GM19193 (cell line): ENCODE measurements around the gene RAB3C.

Source experiments
- POLR2A ChIP-seq: IDR thresholded peaks from 4 replicates; pipeline ENCODE4 v1.6.1; 2011; ENCODE audit not compliant: insufficient read depth, insufficient read length; ENCODE audit errors: extremely low read depth

Gene RAB3C, protein sequence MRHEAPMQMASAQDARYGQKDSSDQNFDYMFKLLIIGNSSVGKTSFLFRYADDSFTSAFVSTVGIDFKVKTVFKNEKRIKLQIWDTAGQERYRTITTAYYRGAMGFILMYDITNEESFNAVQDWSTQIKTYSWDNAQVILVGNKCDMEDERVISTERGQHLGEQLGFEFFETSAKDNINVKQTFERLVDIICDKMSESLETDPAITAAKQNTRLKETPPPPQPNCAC

GRCh38 chr5:58582803-58583491 is at the start of gene RAB3C:
TSS of gene RAB3C (plus strand) at chr5:58583075. CDS start at chr5:58583209, 134 bp downstream.
- no peak for TF ChIP-seq POLR2A

- TF ChIP-seq POLR2A = no peak
These were observed 40.2 kb upstream of the RAB3C start for GRCh38 chr5:58542709-58543108.

DNA sequence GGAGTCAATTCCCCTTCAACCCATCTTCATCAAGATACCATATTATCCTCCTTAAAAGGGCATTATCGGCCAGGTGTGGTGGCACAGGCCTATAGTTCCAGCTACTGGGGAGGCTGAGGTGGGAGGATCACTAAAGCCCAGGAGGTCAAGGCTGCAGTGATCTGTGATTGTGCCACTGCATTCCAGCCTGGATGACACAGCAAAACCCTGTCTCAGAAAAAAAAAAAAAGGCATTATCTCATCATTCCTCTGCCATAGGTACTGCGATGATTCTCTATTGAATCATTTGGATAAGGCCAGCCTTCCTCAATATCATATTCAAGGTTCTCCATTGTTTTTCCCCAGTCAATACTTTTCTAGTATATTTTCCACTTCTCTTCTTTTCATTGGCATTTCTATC is 39.2 kb upstream of the RAB3C start:
- TF ChIP-seq POLR2A = no peak

DNA sequence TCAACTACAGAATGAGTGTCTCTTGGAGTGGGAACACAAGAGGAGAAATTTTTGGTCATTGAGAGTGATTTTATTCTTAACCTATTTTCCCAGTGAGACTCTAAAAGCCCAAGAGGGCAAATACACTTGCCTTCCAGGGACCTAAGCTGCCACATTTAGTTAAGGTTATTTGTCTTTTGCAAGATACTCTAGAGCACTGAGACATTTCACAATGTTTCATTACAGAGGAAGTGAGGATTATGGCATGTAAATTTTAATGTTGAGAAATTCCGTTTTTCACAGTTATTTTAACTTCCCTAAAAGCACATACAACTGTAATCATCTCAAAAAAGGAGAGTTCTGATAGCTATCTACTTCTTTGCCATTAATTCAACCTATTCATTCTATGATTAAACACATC is 38.7 kb upstream of the RAB3C start:
- no peak for TF ChIP-seq POLR2A

- TF ChIP-seq POLR2A = no peak
These were observed 37.9 kb upstream of the RAB3C start for GRCh38 chr5:58544926-58545325.

GRCh38 chr5:58545912-58546311 is 37.0 kb upstream of the RAB3C start:
- TF ChIP-seq POLR2A = no peak

- TF ChIP-seq POLR2A = no peak
These were observed 34.8 kb upstream of the RAB3C start for GRCh38 chr5:58548068-58548467.

DNA sequence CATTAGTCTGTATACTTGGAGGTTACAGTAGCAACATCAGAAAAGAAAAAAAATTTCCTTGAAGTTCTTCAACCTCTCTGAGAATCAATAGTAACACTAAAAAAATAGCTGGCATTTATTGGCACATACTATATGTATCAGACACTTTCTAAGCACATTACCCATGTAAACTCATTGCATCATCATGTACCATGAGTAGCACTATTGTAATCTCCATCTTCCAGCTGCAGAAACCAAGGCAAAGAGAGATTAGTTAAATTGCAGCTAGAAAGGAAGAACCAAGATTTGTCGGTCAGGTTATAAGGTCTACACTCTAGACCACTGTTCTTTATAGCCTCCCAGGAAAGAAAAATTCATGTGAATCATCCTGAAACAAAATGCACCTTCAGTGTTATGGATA is 31.4 kb upstream of the RAB3C start:
- no peak for TF ChIP-seq POLR2A

DNA sequence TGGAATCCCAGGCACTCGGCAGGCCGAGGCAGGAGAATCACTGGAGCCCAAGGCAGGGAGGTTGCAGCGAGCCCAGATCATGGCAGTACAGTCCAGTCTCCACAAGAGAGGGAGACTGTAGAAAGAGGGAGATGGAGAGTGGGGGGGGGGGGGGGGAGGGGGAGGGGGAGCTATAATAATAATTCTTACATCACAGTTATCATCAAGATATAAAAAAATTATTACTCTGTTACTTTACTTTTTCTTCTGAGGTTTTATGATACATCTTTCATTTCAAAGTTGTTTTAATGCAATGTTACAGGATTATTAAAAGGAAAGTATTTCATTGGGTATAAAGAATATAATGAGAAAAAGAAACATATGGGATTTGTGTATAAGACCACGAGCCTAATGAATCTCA is 17.8 kb upstream of the RAB3C start:
- no peak for TF ChIP-seq POLR2A

DNA sequence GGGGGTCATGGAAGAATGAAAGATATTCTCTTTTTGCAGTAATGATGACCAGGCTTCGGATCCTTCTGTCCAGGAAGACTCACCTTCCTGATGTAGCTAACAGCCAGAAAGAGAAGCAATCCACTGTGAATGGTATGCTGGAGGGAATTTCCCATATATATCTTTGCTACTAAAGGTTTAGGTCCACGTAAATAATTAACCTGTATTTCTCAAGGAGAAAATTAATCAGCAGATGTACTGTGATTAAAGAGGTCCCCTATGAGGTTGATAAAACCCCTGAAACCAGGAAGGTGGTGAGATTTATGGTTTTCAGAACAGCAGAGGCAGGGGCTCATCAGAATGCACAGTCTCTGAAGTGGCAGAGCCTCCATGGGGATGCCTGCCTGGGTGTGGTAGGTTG is 11.4 kb upstream of the RAB3C start:
- no peak for TF ChIP-seq POLR2A

GRCh38 chr5:58579781-58580180 is 3.1 kb upstream of the RAB3C start:
- TF ChIP-seq POLR2A = no peak

DNA sequence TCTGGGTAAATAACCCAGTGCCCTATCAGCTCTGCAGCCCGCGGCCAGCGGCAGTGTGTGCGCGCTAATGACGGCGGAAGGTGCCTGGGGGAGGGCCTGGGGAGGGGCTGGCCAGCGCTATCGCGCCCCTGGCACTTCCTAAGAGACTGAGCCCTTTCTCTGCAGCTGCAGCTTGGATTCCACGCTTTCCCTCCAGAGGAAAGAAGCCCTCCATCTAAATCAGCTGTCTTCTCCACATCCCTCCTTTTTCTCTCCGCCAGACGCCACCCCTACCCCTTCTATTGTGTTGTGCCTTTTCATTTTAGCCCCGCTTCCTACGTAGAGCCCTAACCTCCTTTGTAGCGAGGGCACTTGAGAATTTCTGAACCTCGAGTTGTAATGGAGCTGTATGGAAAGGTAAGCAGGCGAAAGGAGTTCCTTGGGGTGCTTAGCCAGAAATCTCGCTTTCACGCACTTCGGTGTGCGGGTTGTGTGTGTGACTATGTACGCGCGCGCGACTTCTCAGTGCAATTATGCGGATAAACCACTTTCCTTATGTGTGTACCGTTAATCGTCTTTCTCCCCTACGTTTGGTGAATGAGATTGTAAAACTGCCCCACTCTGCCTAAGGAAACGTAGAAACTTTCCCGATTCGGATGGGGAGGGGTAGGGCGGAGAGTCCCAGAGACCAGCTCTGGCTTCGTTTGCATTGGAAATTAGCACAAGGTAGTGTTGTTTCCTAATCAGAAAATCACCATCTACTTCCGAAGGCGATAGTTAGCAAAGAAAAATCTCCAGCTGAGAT is 664 bp upstream of the RAB3C start:
- no peak for TF ChIP-seq POLR2A

GRCh38 chr5:58595952-58596351 is 13.1 kb downstream of the RAB3C start:
- TF ChIP-seq POLR2A = no peak

GRCh38 chr5:58598440-58598839 is 15.6 kb downstream of the RAB3C start:
- no peak for TF ChIP-seq POLR2A

DNA sequence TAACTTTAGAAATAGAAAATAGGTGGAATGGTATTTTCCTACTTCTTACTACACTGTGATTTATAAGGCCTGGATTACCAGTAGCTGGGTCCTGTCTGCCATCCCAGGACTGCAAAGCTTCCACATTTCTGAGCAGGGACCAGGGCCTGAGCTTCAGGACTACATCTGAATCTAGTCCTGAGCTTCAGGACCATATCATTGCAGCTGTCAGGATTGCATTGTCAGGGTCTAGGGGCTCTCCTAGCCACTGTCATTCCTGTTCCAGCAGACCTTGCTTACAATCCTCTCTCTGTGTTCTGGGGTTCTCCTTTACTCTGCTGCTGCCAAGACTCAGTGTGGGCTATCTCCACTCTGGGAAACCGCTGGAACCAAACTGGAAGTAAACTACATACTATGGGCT is 16.3 kb downstream of the RAB3C start:
- TF ChIP-seq POLR2A = no peak

- TF ChIP-seq POLR2A = no peak
These were observed 23.2 kb downstream of the RAB3C start for GRCh38 chr5:58606064-58606463.
